Fibroblast of villous mesenchyme (primary cell): ENCODE measurements around the gene TRIM27. TPM values are rescaled to one million over a fixed set of nuclear protein-coding genes. Genes with fewer than 3 reads are reported as not detected.
"Not testable (repeated sequence)": the region's sequence is repeated elsewhere in the genome, so short reads cannot be mapped to it uniquely, and the experiment has no call there.

ENCODE experiments used
- DNase-seq: peaks from one replicate; pipeline ENCODE4 v3.0.0-alpha.2; 2010; ENCODE audit warnings: low read depth
- H3K4me3 ChIP-seq: 2 replicates; pipeline ENCODE4 v1.5.1; 2011; ENCODE audit warnings: low read depth, mild to moderate bottlenecking, low read length
- total RNA-seq: library from RNA; depleted of rRNA; stranded (reverse); fragments of >200 nt; gene quantifications from 2 replicates; pipeline ENCODE4 v1.2.3, GENCODE V29; 2012
- TF ChIP-seq, protein P1 (sequence below): IDR thresholded peaks from 2 replicates; pipeline ENCODE4 v1.5.1; 2012; ENCODE audit warnings: low read depth, mild to moderate bottlenecking, low read length; ENCODE audit not compliant: insufficient read depth

The TRIM27 gene
- total RNA-seq, 1 donor: 76.9 TPM

DNA sequence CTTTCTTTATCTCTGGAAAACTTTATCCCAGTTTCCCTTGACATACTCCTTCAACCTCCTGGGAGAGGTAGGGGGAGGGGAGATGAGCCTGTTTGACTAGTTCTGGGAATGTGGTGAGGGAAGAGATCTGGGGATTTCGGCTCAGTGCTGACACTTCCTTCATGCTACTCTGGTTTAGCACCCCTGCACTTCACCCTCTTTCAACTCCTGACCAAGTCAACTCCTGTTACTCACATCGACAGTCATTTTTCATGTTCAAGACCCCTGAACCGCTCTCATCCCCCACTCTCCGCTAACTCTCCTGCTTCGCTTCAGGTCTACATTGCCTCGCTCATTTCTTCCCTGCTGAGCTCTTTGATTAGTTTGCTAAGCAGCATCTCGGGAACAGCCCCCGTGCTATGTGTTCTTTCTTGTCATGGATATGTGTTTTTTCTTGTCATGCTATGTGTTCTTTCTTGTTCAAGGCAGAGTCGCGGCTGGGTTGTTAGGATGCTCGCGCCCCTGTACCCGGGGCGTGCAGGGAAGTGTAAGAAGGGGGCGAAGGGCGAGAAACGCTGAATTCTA lies 16.6 kb upstream of the TRIM27 start:
- H3K4me3 ChIP-seq: peak overlapping the region; percentile 86
- TF ChIP-seq, protein P1, sequence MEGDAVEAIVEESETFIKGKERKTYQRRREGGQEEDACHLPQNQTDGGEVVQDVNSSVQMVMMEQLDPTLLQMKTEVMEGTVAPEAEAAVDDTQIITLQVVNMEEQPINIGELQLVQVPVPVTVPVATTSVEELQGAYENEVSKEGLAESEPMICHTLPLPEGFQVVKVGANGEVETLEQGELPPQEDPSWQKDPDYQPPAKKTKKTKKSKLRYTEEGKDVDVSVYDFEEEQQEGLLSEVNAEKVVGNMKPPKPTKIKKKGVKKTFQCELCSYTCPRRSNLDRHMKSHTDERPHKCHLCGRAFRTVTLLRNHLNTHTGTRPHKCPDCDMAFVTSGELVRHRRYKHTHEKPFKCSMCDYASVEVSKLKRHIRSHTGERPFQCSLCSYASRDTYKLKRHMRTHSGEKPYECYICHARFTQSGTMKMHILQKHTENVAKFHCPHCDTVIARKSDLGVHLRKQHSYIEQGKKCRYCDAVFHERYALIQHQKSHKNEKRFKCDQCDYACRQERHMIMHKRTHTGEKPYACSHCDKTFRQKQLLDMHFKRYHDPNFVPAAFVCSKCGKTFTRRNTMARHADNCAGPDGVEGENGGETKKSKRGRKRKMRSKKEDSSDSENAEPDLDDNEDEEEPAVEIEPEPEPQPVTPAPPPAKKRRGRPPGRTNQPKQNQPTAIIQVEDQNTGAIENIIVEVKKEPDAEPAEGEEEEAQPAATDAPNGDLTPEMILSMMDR: no peak
- peak; percentile 38 for DNase-seq

DNA sequence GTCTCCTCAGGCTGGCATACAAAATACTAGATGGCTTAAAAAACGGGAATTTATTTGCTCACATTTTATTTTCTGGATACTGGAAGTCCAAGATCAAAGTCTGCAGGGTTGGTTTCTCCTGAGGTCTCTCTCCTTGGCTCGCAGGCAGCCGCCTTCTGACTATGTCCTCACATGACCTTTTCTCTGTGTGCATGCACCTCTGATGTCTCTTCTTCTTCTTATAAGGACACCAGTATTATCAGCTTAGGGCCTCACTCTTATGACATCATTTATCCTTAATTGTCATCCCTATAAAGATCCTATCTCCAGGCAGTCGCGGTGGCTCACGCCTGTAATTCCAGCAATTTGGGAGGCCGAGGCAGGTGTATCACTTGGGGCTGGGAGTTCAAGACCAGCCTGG lies 9.3 kb upstream of the TRIM27 start:
- TF ChIP-seq, protein P1: no peak
- H3K4me3 ChIP-seq: no peak overlapping the region
- DNase-seq: no peak

DNA sequence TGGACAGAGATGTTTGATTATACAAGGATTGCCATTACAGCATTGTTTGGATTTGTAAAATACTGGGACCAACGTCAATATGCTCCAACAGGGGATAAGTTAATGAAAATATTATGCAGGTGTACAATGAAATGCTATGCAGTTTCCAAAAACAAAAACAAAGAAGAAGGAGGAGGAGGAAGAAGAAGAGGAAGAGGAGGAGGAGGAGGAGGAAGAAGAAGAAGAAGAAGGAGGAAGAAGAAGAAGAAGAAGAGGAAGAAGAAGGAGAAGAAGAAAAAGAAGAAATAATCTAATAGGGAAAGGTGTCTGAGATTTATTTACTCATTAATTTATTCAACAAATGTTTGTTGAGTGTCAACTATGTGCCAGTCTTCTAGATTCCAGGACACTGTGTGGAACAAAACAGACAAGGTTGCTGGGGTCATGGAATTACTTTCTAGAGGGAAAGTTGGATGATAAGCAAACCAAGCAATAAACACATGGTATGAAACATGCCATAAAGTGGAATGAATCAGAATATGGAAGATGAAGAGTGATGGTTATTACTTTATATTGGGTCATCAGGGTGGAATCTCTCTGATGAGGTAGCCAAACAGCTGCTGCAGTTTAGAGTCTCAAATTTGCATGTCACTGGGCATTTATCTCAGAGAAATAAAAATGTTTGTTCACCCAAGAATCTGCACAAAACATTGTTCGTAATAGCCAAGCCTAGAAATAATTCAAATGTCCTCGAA lies 6.3 kb upstream of the TRIM27 start:
- no peak overlapping the region for H3K4me3 ChIP-seq
- DNase-seq: no peak
- TF ChIP-seq, protein P1: no peak

DNA sequence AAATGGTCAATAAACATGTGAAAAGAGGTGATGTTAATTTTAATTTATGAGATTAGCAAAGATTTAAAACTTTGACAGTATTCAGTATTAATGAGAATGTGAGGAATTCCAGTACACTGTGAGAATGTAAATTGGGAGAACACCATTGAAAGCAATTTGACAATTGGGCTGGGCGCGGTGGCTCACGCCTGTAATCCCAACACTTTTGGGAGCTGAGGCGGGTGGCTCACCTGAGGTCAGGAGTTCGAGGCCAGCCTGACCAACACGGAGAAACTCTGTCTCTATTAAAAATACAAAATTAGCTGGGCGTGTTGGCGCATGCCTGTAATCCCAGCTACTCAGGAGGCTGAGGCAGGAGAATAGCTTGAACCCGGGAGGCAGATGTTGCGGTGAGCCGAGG lies 5.6 kb upstream of the TRIM27 start:
- DNase-seq, H3K4me3 ChIP-seq: not testable (repeated sequence)

DNA sequence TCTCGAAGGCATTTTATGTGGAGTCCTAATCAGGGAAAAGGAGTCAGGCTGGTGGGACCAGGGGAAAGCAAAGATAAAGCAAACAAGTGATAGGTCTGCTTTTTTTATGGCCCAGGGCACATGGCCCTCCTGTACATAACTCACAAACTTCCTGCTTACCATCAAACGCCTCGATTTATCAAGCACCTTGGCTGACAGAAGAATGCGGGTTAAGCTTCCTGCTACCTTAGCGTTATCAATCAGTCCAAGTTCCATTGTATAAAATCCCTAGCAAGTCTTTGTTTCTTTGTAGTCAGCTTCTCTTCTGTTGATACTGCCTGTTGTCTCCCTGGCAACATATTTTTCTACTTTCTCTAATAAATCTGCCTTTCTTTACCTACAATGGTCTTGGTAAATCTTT lies 4.1 kb upstream of the TRIM27 start:
- TF ChIP-seq, protein P1: no peak
- DNase-seq: no peak
- no peak overlapping the region for H3K4me3 ChIP-seq

DNA sequence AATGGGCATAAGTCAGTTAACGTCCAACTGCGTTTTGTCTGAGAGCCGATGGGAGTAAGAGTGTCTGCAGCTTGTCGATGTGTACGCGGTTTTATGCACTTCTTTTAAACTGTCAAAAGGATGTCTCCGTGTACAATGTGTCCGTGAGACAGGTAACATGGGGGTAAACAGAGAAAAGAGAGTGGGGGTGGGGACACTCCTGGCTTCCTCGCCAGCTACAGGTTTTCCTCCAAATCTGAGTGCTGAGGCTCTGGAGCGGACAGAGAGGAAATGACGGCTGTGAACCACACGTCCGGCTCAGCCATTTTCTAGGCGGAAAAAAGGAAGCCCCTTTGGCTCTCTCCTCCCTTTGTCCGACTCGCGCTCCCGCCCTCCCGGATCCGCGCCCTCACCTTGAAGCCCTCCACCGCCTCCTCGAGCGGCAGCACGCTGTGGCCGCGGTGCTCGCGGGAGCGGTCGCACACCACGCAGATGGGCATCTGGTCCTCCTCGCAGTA lies 916 bp downstream of the TRIM27 start:
- H3K4me3 ChIP-seq: peak overlapping the region; percentile 86
- TF ChIP-seq, protein P1: no peak
- peak; percentile 42 for DNase-seq

DNA sequence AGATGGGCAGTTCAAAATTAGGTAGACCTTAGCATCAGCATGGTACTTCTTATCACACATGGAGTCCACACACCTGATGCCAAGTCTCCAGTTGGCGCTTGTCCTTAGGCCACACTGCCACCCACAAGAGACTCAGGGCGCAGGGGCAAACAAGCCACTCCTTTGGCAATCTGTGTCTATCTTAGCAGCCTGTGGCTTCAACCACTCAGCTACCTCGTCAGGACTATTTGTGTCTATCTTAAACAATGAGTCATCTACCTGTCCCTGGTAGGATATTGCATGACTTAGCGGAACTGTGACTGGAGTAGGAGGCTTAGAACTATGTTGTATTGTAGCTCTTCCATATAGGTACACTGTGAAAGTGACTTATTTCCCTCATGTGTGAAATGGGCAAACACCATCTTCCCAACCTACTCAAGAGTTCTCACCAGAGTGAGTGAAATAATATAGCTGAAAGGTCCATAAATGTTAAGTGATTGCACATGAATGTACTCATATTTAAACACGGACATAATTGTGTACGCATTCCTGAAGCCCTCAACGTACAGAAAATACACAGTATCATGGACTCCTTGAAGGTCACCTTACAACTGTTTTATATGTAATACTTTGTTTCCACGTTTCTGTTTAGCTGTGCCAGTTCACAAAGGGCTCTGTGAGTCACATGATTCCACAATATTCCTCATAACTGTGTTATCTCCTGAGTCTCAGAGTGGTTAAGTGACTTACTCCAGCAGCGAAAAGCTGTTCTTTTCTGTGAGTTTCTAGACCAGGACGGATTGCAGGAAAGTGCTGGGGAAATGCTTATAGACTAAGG lies 1.6 kb downstream of the TRIM27 start:
- peak; percentile 51 for DNase-seq
- TF ChIP-seq, protein P1: no peak
- peak overlapping the region; percentile 86 for H3K4me3 ChIP-seq
